DMS 273 (cell line): ENCODE results near the gene GALNT15.

Experiments used
- DNase-seq: peaks from one replicate; lab custom pipeline; 2025; ENCODE audit not compliant: unreplicated experiment; lab: John Stamatoyannopoulos, UW

GALNT15 gene

DNA sequence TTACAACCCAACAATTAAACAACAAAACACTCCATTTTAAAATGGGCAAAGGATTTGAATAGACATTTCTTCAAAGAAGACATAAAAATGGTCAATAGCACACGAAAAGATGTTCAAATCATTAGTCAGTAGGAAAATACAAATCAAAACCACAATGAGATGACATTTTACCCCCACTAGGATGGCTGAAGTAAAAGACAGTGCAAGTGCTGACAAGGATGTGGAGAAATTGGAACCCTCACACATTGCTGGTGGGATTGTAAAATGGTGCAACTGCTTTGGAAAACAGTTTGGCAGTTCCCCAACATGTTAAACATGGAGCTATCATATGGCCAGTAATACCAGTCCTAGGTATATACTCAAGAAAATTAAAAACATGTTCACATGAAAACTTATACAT, 11.6 kb downstream of the GALNT15 start:
- DNase-seq: no peak

DNA sequence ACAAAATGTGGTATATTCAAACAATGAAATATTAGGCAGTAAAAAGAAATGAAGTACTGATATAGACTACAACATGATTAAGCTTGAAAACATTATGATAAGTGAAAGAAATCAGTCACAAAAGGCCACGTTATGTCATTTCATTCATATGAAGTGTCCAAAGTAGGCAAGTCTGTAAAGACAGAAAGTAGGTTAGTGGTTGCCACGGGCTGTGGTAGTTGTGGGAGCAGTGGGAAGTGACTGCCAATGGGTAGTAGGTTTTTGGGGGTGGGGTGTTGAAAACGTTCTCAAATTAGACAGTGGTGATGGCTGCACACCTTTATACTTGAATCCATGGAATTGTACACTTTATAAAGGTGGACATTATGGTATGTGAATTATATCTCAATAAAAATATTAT, 12.1 kb downstream of the GALNT15 start:
- DNase-seq: no peak

DNA sequence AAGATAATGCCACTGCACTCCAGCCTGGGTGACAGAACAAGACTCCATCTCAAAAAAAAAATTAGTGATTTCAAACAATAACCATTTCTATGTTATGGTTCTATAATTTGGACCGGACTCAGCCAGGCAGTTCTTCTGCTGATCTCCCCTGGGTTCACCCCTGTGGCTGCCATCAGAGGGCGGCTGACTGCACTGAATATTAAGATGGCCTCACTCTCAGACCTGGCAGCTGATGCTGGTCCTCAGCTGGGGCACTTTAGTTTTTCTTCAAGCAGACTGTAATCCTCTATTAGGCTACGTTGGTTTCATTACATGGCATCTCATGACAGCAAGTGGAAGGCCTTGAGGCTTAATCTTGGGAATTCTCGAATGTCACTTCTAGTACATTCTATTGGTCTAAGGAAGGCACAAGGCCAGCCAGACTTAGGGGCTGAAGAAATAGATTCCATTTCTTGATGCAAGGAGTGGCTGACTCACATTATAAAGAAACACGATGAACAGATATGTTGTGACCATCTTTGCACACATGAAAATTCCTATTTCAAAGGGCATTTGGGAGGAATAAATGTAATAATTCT, 12.8 kb downstream of the GALNT15 start:
- no peak for DNase-seq

DNA sequence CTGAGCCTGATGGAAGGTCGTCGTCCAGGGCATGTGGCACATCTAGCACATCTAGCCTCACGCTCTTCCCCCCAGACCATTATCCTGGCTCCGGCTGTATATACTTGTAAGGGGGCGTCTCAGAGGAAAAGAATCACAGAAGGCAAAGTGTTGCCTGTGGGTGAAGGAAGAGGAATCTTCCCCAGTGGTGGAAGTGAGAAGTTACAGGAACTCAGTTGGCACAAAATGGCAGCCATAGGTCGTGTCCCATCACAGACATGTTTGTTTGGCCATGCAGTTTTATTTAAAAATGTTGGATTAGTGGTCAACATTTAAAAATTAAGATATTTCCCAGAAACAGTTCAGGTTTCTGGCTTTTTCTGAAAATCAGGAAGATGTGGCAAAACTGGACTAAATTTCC, 13.6 kb downstream of the GALNT15 start:
- no peak for DNase-seq

DNA sequence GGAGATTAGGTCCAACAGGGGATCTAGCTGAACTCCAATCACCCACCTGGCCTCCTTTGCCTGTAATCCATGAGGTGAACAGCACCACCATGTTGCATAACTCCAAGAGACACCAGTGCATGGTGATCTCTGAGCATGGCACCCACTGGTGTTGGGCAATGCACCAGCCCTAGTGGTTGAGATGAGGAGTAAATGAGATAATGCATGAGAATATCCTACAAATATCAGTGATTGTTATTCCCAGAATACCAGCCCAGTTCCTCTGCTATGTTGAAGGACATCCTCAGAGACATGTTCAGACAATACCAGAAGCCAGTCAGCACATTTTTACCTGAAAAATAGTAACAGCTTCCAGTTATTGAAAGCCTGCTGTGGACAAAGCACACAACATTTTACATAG, 14.7 kb downstream of the GALNT15 start:
- DNase-seq: no peak

DNA sequence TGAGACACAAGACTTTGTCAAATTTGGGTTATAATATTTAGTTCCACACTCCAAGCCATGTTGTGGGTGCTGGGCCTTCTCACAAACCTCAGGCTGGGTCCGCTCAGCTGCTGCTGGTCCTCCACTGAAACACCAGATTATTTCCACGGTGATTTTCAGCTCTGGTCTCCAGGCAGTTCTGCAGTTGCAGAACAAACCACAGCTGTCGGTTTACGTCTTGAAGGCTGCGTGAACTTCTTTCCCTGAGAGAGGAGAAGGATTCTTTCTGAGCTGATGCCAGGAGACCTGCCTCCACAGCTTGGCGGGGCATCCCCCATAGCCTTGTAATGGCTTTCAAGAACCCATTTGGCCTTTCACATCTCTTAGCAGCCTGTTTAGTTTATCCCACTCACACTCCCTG, 16.2 kb downstream of the GALNT15 start:
- no peak for DNase-seq

DNA sequence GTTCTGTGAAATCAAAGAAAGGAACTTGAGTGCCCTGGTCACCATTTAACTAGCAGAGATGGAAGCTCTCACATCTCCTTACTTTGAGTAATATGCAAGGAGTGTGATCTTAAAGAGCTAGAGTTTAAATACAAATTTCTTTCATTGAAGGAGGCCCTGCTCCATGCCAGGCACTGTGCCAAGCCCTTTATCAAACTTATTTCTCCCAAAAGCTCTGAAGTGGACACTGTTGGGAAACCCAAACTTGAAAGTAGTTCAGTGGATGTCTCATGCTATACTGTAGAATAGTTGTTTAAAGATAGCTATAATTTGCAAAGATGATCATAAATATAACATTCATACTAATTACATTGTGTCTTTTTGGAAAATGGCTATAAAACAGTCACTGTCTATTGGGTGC, 17.1 kb downstream of the GALNT15 start:
- DNase-seq: no peak

DNA sequence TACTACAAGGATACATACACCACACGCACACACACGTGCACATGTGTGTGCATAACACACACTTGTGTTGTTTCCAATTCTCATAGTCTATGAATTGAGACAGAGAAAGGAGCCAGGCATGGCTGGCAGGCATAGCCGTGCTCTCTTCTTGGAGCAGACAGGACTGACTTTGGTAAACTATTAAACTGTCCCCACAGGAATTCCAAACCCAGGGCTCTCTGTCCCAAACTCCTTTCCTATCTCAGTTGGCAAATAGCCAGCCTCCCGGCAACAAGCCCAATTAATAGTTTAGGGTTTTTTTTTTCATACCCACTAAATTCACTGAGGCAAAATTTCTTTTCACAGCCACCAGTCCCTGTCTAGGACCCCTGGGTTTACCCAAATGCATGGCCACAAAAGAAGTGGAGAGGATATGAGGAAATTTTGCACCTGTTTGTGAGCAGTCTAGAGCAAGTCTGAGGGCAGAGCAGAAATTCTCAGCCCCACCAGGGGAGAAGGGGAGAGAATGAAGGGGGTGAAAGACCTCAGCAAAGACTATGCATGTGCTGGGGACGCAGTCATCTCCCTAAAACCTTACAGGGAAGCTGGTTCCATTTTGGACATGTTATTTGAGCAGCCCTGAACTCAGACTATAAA, 17.8 kb downstream of the GALNT15 start:
- DNase-seq: no peak

DNA sequence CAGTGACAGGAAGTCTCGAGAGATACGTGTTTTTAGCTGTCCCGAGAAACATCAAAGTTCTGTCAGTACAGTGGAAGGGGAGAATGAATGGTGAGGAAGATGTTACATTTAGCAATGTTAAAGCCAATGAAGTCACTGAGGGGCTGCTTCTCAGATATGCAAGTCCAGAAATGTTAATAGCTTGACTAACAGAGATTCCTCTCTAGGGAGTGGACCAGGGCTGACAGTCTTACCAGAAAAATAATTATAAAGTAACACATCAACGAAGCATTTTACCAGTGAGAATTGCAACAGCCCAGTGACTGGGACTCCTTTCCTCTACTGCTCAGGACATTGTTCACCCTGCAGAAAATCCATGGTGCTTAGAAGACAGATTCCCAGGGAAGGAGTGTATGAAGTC, 23.9 kb downstream of the GALNT15 start:
- no peak for DNase-seq

DNA sequence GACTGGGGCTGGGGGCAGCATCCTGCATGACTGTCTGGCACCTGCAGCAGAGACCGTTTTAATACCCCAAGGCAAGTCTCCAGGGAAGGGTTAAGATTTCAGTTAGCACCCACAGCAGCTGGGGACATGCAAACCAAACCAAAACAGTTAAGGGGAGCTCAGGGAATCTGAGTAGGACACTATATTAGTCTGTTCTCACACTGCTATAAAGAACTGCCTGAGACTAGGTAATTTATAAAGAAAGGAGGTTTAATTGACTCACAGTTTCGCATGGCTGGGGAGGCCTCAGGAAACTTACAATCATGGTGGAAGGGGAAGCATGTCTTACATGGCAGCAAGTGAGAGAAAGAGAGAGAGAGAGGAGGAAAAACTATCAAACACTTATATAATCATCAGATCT, 25.3 kb downstream of the GALNT15 start:
- DNase-seq: no peak

DNA sequence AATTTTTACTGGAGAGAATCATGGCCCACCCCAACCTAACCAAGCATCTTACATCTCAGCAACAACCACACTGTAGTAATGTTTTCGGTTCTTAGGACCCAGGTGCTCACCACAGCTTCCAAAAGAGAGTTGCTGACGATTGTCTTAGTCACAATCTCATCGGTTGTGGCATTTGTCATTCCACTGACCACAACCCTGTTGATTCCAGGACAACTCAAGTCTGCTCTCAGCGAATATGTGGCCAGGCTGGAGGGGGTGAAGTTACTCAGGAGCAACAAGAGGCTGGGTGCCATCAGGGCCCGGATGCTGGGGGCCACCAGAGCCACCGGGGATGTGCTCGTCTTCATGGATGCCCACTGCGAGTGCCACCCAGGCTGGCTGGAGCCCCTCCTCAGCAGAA, 25.9 kb downstream of the GALNT15 start:
- no peak for DNase-seq

DNA sequence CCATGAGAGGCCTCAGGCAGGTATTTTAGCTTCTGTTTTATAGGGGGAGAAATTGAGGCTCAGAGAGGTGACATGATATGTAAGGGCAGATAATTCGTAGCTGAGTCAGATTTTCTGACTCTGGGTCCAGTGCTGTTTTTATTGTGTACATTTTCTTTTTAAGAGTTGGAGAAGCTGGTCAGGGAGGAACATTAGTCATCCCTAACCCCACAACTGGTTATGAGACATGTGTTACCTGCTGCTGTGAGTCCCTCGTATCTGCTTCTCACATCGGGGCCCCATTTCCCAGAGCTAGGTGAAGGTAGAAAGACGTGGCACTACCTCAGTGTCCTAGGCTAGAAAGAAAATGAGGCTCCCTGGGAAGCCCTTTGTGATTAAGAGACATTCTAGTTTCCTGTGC, 28.6 kb downstream of the GALNT15 start:
- no peak for DNase-seq

DNA sequence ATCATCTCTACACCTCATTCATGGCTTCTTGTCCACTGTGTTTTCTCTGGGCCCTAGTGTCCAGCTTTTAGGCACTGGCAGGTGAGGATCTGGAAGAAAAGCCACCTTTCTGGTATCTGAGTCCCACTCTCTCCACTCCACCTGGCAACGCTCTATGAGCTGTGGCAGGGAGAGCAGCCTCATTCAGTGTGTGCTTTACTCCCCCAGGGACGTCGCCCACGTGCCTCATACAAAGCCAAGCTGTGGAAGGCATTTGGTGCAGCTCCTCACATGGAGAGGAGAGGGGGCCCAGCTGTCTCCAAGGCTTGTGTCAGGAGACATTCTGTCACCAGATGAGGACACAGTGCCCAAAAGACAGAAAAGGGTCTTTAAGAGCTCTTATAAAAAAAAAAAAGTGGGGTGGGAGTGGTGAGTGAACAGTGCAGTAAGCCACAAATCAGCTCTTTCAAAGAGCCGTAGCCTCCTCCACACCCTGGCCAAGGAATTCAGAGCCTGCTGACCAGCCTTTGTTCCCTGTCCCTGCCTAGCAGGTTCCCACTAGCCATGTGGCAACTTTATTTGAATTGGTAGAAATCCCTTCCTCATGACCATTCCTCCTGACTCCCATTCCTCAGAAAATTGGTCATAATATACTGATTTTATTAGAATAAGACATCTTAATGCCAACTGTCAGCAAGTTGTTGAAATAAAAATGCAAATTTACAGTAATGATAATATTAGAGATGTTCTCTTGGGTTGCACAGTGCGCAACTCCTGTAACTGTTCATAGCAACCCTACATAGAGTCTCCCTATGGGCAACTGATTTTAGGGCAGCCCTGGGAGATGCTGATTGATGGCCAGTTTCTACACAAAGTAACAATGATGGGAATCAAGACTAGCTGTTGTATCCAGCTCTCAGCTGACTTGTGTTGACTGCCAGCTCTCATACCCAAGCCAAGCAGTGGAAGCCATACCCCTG, 29.5 kb downstream of the GALNT15 start:
- DNase-seq: no peak

DNA sequence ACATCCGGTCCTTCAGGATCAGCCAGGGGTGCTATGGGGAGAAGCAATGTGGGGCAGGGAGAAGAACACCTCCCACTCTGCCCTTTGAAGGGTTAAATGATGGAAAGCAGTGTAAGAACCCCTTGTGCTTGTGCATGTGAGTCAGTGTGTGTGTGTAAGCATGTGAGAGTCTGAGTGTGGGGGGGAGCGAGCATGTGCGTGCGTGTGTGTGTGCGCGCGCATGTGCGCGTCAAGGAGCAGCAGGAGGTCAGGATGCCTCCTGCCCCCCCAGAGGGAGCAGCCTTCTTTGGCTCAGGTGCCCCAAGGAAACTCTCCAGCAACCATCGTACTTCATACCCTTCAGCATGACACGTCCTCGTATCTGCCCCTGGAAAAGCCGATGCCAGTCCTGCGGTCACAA, 30.3 kb downstream of the GALNT15 start:
- DNase-seq: no peak

DNA sequence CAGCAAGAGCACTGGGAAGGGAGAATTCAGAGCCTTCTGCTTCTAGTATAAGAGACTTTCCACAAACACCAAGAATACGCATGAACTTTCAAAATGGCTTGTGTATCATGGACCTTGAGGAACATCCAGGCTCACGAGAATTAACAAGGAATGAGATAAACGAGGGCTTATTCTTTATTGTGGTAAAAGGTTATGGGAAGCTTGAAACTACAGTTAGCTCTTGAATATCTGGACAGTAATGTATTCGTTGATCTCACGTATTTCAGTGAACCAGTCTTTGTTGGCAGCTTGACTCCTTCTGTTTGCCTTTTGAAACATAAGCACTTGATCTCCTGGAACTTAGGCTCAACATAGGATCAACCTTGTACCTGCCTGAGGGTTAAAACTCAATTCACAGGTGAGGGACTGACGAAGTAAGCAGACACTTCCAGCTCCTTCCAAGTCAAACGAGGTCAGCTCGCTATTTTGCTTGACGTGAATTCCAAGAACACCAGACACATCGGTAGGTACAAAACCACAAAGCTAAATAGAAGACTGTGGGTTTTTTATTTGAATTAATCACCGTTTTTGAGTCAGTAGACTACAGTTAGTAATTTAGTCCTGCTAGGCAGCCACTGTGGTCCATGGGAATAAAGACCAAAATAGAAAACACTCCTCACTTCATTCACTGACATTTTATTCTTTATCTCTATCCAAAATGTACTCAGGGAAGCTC, 30.8 kb downstream of the GALNT15 start:
- DNase-seq: no peak

DNA sequence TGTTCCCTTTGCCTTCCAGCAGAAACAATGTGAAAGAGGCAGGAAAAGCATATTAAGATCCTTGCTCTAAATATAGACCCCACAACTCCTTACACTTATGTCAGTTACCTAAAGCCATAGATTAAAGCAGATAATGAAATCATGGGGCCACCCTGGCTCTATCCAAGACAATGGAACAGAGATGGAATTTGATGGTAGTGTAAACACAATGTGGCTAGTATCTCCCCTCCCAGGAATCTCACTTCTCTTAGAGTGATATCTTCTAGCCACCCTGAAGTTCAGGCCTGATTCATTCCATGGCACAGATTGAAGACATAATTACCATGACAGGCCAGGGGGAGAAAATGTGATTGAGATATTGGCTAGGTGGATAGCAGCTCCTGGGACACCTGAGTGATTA, 32.6 kb downstream of the GALNT15 start:
- DNase-seq: no peak

DNA sequence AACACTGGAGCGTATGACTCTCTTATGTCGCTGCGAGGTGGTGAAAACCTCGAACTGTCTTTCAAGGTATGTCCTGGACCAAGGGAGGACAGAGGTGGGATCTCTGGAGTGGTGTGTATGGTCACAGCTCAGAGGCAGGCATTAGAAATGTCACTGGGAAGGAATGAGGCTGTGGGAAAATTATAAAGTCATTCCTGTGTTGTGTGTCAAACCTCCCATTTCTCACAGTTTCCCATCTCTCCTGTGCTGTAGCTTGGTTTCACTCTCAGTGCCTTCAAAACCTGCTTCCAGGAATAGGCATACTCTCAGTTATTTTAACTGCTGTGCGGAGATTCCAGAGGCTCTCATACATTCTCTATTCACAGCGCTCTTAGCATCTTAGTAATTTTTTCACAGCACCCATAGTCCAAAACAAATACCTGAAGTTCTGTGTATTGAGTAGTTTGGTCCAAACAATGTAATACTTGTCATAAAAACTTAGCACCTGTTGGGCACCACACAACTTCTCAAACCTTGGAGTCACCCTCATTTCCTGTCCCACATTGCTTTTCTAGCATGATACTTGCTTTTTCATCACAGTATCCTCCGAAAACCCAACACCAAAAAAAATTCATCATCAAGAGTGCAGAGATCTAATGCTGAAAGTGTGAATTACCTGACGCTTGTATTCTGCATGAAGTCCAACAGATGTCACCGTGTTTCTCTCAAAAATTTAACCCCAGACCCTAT, 36.9 kb downstream of the GALNT15 start:
- DNase-seq: no peak

DNA sequence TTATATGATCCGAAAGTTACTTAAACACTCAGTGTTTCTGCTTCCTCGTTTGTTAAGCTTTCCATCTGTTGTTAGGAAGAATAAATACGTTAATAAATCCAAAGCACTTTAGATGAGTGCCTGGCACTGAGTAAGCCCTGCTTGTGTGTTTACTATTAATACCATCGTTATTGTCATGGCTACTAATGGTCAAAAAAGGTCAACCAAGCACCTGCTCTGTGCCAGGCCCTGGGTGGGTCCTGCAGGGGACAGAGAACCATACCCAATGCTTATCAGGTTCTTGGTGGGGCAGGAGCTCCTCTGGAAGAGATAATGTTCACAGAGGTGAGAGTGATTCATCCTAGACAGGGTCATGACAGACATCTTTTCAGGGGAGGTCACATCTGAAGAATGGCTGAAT, 39.9 kb downstream of the GALNT15 start:
- DNase-seq: no peak

DNA sequence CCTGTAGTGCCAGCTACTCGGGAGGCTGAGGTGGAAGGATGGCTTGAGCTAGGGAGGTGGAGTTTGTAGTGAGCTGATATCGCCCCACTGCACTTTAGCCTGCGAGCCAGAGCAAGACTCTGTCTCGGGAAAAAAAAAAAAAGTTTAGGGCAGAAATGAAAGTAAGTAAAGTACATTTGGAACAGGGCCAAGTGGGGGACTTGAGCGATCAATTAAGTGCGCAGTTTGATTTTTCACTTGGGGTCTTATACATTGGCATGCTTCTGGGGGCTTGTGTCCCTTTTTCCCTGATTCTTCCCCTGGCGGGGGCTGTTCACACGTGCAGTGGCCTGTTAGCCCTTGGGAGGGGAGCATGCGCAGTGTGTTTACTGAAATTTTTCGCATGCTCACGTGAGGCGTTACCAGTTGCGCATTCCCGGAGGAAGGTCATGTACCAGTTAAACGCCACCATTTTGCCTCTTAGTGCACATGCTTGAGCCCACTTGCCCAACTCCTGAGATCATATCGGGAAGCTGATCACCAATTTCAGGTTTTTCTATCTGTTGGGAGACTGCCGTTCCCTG, 42.0 kb downstream of the GALNT15 start:
- DNase-seq: no peak

DNA sequence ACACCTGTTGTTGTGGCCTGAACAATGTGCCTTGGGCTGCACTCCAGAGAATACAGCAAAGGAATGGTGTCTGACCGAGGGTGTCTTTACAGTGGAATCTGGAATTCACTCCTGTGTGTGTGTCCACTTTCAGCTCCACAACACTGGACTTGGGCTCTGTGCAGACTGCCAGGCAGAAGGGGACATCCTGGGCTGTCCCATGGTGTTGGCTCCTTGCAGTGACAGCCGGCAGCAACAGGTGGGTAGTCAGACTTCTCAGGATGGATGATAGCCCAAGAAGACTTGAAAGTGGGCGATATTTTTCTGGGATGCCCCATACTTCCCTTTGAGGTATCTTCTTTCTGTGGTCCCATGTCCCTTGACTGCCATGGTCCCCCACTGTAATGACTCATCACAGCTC, 45.3 kb downstream of the GALNT15 start:
- no peak for DNase-seq

DNA sequence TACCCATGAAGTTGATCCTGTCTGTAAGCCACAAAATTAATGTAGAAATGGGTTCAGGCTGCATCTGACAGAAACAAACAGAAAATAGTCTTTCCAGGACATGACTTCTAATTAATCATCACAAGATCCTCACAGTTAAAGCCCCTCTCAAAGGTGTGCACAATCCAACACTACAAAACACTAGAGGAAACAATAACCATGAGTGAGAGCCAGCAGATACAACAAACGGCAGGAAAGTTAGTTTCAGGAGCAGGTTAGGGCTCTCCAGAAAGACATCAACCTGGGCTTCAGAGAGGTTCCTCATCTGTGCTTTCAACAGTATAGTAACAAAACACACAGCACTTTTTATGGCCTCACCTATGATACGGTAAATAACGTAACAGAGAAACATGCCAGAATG, 47.5 kb downstream of the GALNT15 start:
- no peak for DNase-seq
